Gastroesophageal sphincter (tissue), 4 donors: ENCODE results near the gene AUNIP. TPM values are rescaled to one million over a fixed set of nuclear protein-coding genes. Genes with fewer than 3 reads are reported as not detected.

ENCODE experiments used
- ATAC-seq: fragments of 150-250 bp; one replicate; pipeline ENCODE4 v1.9.1; 2016; ENCODE audit warnings: mild to moderate bottlenecking, moderate library complexity
- H3K27ac ChIP-seq, 4 donors: fragments of 200-600 bp; sonication (generic) in 3 of 4; 1 replicate in 3 of 4; 2 replicates in 1 of 4; pipeline ENCODE4 v1.5.1; 2016 to 2019
- H3K27me3 ChIP-seq: fragments of 200-600 bp; sonication (generic); one replicate; pipeline ENCODE4 v1.5.1; 2019
- H3K36me3 ChIP-seq, 2 donors: fragments of 200-600 bp; sonication (generic); one replicate each; pipeline ENCODE4 v1.5.1; 2019; ENCODE audit warnings: control low read depth in 1 of 2
- H3K4me1 ChIP-seq, 3 donors: fragments of 200-600 bp; sonication (generic); 1 replicate in 2 of 3; 2 replicates in 1 of 3; pipeline ENCODE4 v1.5.1; 2016 to 2019; ENCODE audit warnings: control low read depth in 2 of 3
- H3K4me3 ChIP-seq, 2 donors: fragments of 200-600 bp; sonication (generic); one replicate each; pipeline ENCODE4 v1.5.1; 2019; ENCODE audit warnings: mild to moderate bottlenecking in 1 of 2, moderate library complexity in 1 of 2
- H3K9me3 ChIP-seq, 3 donors: fragments of 200-600 bp; sonication (generic); one replicate each; pipeline ENCODE4 v1.5.1; 2017 to 2019; ENCODE audit warnings: control low read depth in 2 of 3
- EP300 ChIP-seq: sonication (generic); formaldehyde crosslinking; IDR thresholded peaks from one replicate; pipeline ENCODE4 v1.6.1; 2017; ENCODE audit warnings: antibody characterized with exemption, mild to moderate bottlenecking
- POLR2A ChIP-seq, 2 donors: fragments of 450-650 bp; IDR thresholded peaks; one replicate each; pipeline ENCODE4 v1.6.1; 2017; ENCODE audit warnings: antibody characterized with exemption in 2 of 2, mild to moderate bottlenecking in 2 of 2, moderate library complexity in 1 of 2
- POLR2AphosphoS5 ChIP-seq: sonication (generic); formaldehyde crosslinking; IDR thresholded peaks from one replicate; pipeline ENCODE4 v1.6.1; 2017; ENCODE audit warnings: antibody characterized with exemption
- WGBS, 2 donors: methylation state at CpG; one replicate each; pipeline ENCODE4 v1.1.5; 2018; ENCODE audit warnings: low coverage in 1 of 2; 5-methylcytosine and 5-hydroxymethylcytosine counted together
- total RNA-seq, 4 donors: library from RNA; depleted of rRNA; stranded (reverse); fragments of >200 nt; gene quantifications; one replicate each; pipeline ENCODE4 v1.1.0, GENCODE V29; 2016
- TF ChIP-seq, protein P1 (sequence below), 4 experiments: fragments of 200-600 bp in 2 of 4; fragments of 450-650 bp in 2 of 4; sonication (generic) in 1 of 4; IDR thresholded peaks; one replicate each; pipeline ENCODE4 v1.5.1; 2017 to 2019; ENCODE audit warnings: antibody characterized with exemption in 4 of 4, mild to moderate bottlenecking in 2 of 4, moderate library complexity in 2 of 4

AUNIP gene
- total RNA-seq, 4 donors from 2014 or later: 0.52 to 1.1 TPM; not detected in 2

DNA sequence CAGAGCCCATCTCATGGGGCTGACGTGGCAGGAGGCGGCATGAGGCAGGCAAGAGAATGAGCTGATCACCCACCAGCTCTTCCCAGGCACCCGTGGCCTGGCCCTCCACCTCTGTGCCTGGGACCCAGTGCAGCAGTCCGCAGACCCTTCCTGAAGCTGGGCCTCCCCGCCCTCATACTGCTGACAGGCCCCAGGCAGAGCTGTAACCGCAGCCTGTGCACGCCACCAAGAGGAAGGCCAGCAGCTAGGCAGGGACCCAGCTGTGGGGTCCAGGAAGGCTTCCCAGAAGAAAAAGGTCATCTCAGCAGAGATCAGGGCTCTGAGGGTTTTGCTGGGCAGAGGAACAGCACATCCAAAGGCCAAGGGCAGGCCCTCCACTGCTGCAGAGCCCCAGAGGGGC, 49.3 kb downstream of the AUNIP start:
- no CpG with 5 or more reads among the region's 7 CpGs for WGBS, 2 donors
- ATAC-seq: no peak
- no peak for TF ChIP-seq EP300
- no peak for TF ChIP-seq POLR2AphosphoS5
- Histone ChIP-seq H3K9me3 (no peaks in the 10 kb centered on the region), H3K27me3 (no peaks in the 10 kb centered on the region), H3K4me1 (peaks cover 0 to 52% (median 22%) of the 10 kb centered on the region in 3 donors), H3K36me3 (peaks cover 0 to 97% of the 10 kb centered on the region in 2 donors), H3K4me3 (no peak overlapping the region), H3K27ac (peak overlapping the region in 2 of 4 donors; percentile 30 to 38)

- Histone ChIP-seq H3K4me1 (peaks cover 0 to 58% (median 22%) of the 10 kb centered on the region in 3 donors), H3K36me3 (peaks cover 0 to 93% of the 10 kb centered on the region in 2 donors), H3K9me3 (no peaks in the 10 kb centered on the region), H3K27me3 (no peaks in the 10 kb centered on the region), H3K4me3 (no peak overlapping the region), H3K27ac (no peak overlapping the region)
- ATAC-seq: no peak
- WGBS, 2 donors: 54% methylated on average over 8 of the region's 18 CpGs; no CpG with 5 or more reads in 1 of the 2 donors
- TF ChIP-seq, protein P1, sequence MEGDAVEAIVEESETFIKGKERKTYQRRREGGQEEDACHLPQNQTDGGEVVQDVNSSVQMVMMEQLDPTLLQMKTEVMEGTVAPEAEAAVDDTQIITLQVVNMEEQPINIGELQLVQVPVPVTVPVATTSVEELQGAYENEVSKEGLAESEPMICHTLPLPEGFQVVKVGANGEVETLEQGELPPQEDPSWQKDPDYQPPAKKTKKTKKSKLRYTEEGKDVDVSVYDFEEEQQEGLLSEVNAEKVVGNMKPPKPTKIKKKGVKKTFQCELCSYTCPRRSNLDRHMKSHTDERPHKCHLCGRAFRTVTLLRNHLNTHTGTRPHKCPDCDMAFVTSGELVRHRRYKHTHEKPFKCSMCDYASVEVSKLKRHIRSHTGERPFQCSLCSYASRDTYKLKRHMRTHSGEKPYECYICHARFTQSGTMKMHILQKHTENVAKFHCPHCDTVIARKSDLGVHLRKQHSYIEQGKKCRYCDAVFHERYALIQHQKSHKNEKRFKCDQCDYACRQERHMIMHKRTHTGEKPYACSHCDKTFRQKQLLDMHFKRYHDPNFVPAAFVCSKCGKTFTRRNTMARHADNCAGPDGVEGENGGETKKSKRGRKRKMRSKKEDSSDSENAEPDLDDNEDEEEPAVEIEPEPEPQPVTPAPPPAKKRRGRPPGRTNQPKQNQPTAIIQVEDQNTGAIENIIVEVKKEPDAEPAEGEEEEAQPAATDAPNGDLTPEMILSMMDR (IDR thresholded peaks at IDR 0.05): no peak
- TF ChIP-seq POLR2AphosphoS5: no peak
- no peak for TF ChIP-seq POLR2A (IDR thresholded peaks at IDR 0.05)
- no peak for TF ChIP-seq EP300
Measured at GRCh38 chr1:25809283-25809926, 49.9 kb downstream of the AUNIP start.

DNA sequence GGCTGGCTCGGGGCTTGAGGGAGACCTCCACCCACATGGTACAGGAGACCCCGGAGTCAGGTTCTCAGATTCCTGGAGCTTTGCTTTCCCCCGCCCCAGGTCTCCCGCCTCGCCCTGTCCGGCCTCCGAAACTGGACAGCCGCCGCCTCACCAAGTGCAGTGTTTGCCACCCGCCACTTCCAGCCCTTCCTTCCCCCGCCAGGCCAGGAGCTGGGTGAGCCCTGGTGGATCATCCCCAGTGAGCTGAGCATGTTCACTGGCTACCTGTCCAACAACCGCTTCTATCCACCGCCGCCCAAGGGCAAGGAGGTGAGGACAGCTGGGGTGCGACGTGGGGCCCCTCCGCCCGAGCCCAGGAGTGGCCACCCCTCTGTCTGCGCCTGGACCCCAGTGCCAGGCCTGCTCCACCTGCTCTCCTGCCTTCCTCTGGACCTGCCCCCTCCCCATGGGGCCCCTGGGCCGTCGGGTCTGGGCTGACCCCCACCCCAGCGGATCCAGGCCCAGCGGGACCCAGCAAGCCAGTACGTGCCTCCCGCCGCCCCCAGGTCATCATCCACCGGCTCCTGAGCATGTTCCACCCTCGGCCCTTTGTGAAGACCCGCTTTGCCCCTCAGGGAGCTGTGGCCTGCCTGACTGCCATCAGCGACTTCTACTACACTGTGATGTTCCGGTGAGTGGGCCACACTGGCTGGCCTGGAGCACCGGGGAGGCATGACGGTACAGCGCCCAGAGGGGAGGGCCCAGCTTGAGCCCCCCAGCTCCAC, 50.6 kb downstream of the AUNIP start:
- no peak for ATAC-seq
- H3K4me3 ChIP-seq: no peak overlapping the region
- H3K27me3 ChIP-seq: no peaks in the 10 kb centered on the region
- H3K9me3 ChIP-seq: no peaks in the 10 kb centered on the region
- peaks cover 0 to 85% of the 10 kb centered on the region in 2 donors for H3K36me3 ChIP-seq
- no peak for TF ChIP-seq EP300
- TF ChIP-seq POLR2A (IDR thresholded peaks at IDR 0.05): no peak
- TF ChIP-seq POLR2AphosphoS5: no peak
- TF ChIP-seq, protein P1 (IDR thresholded peaks at IDR 0.05): no peak
- WGBS, 2 donors: 90% methylated on average over 10 of the region's 34 CpGs; no CpG with 5 or more reads in 1 of the 2 donors
- H3K27ac ChIP-seq: no peak overlapping the region
- H3K4me1 ChIP-seq: peaks cover 0 to 65% (median 22%) of the 10 kb centered on the region in 3 donors

- H3K4me1 ChIP-seq: peaks cover 0 to 74% (median 27%) of the 10 kb centered on the region in 3 donors
- peaks cover 0 to 76% of the 10 kb centered on the region in 2 donors for H3K36me3 ChIP-seq
- no peak for ATAC-seq
- no peak for TF ChIP-seq POLR2A (IDR thresholded peaks at IDR 0.05)
- no peak for TF ChIP-seq POLR2AphosphoS5
- TF ChIP-seq, protein P1 (IDR thresholded peaks at IDR 0.05): no peak
- no peak for TF ChIP-seq EP300
- no CpG with 5 or more reads among the region's 20 CpGs for WGBS, 2 donors
- H3K27me3 ChIP-seq: no peaks in the 10 kb centered on the region
- no peak overlapping the region for H3K4me3 ChIP-seq
- H3K27ac ChIP-seq: peak overlapping the region in 2 of 4 donors; percentile 32 to 53
- H3K9me3 ChIP-seq: no peaks in the 10 kb centered on the region
Measured at GRCh38 chr1:25807480-25808390, 51.5 kb downstream of the AUNIP start.

GRCh38 chr1:25806418-25806817, 52.8 kb downstream of the AUNIP start:
- Histone ChIP-seq H3K4me3 (no peak overlapping the region), H3K9me3 (no peaks in the 10 kb centered on the region), H3K4me1 (peaks cover 0 to 88% (median 31%) of the 10 kb centered on the region in 3 donors), H3K36me3 (peaks cover 0 to 65% of the 10 kb centered on the region in 2 donors), H3K27me3 (no peaks in the 10 kb centered on the region), H3K27ac (peak overlapping the region in 3 of 4 donors; percentile 46 to 65 (median 65))
- 47% methylated on average over 4 of the region's 4 CpGs; no CpG with 5 or more reads in 1 of the 2 donors for WGBS, 2 donors
- TF ChIP-seq POLR2A (IDR thresholded peaks at IDR 0.05) (no peak), EP300 (no peak), POLR2AphosphoS5 (no peak)
- TF ChIP-seq, protein P1 (IDR thresholded peaks at IDR 0.05): no peak
- ATAC-seq: peak; percentile 20
